HFF-Myc (cell line): ENCODE measurements around the gene SMAD5.
A peak's percentile ranks its signal among the peaks of the same experiment; 100 is the strongest.

Source experiments
- DNase-seq: peaks from one replicate; pipeline ENCODE4 v3.0.0-alpha.2; 2011; ENCODE audit warnings: low read depth; ENCODE audit errors: extremely low read depth
- H3K4me3 ChIP-seq: replicated peaks from 2 replicates; pipeline ENCODE4 v1.5.1; 2011; ENCODE audit warnings: low read depth, mild to moderate bottlenecking, control low read depth, low read length
- CTCF ChIP-seq: IDR thresholded peaks from 2 replicates; pipeline ENCODE4 v1.5.1; 2012; ENCODE audit warnings: mild to moderate bottlenecking, low read depth, low read length, control low read depth; ENCODE audit errors: missing control alignments

SMAD5 gene

GRCh38 chr5:136164226-136164625, 31.6 kb downstream of the SMAD5 start:
- DNase-seq: no peak
- no peak overlapping the region for H3K4me3 ChIP-seq
- no peak for TF ChIP-seq CTCF

GRCh38 chr5:136166909-136167308, 34.3 kb downstream of the SMAD5 start:
- no peak overlapping the region for H3K4me3 ChIP-seq
- DNase-seq: no peak
- no peak for TF ChIP-seq CTCF

- no peak overlapping the region for H3K4me3 ChIP-seq
- TF ChIP-seq CTCF: no peak
- no peak for DNase-seq
These were observed 36.6 kb downstream of the SMAD5 start for GRCh38 chr5:136169218-136169617.

GRCh38 chr5:136174021-136174659, 41.5 kb downstream of the SMAD5 start:
- TF ChIP-seq CTCF: peak; percentile 49
- H3K4me3 ChIP-seq: no peak overlapping the region
- peak; percentile 27 for DNase-seq

- TF ChIP-seq CTCF: no peak
- no peak for DNase-seq
- no peak overlapping the region for H3K4me3 ChIP-seq
These were observed 50.0 kb downstream of the SMAD5 start for GRCh38 chr5:136182618-136183017.

- TF ChIP-seq CTCF: no peak
- no peak for DNase-seq
- no peak overlapping the region for H3K4me3 ChIP-seq
These were observed 53.5 kb downstream of the SMAD5 start for GRCh38 chr5:136185974-136186665.

- DNase-seq: no peak
- no peak for TF ChIP-seq CTCF
- H3K4me3 ChIP-seq: no peak overlapping the region
These were observed 54.2 kb downstream of the SMAD5 start for GRCh38 chr5:136186796-136187195.
